Gastrocnemius medialis (tissue), 4 donors: ENCODE data around the gene HK2.

Source experiments
- POLR2A ChIP-seq, 2 donors: fragments of 450-650 bp; IDR thresholded peaks; one replicate each; pipeline ENCODE4 v1.6.1; 2017; ENCODE audit warnings: antibody characterized with exemption in 2 of 2, mild to moderate bottlenecking in 2 of 2, moderate library complexity in 2 of 2
- TF ChIP-seq, protein P1 (sequence below), 5 experiments: fragments of 450-650 bp in 3 of 5; fragments of 200-600 bp in 2 of 5; sonication (generic) in 2 of 5; IDR thresholded peaks in 4 of 5; conservative IDR thresholded peaks in 1 of 5; 1 replicate in 4 of 5; 2 replicates in 1 of 5; pipeline ENCODE4 v1.5.1; 2016 to 2019; ENCODE audit warnings: antibody characterized with exemption in 5 of 5, mild to moderate bottlenecking in 3 of 5, moderate library complexity in 3 of 5

DNA sequence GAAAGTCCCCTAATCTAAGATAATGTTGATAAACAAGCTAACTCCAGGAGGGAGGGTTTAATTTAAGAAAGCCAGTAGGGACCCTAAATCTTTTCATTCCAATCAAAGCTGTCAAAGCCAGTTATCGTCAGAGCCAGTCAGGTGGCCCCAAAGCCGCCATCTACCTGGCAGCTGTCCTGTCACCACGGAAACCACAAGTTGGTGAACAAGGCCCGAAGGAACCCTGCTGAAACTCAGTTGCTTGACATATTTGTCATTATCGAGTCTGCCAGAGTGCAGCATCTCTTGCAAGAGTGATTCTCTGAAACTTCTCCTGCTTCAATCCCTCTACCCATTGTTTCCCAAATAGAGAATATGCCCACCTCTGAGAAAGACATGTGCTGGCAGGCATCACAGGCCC lies 93.7 kb downstream of the HK2 start:
- TF ChIP-seq, protein P1, sequence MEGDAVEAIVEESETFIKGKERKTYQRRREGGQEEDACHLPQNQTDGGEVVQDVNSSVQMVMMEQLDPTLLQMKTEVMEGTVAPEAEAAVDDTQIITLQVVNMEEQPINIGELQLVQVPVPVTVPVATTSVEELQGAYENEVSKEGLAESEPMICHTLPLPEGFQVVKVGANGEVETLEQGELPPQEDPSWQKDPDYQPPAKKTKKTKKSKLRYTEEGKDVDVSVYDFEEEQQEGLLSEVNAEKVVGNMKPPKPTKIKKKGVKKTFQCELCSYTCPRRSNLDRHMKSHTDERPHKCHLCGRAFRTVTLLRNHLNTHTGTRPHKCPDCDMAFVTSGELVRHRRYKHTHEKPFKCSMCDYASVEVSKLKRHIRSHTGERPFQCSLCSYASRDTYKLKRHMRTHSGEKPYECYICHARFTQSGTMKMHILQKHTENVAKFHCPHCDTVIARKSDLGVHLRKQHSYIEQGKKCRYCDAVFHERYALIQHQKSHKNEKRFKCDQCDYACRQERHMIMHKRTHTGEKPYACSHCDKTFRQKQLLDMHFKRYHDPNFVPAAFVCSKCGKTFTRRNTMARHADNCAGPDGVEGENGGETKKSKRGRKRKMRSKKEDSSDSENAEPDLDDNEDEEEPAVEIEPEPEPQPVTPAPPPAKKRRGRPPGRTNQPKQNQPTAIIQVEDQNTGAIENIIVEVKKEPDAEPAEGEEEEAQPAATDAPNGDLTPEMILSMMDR (IDR thresholded peaks at IDR 0.05 in 4 of 5, conservative IDR thresholded peaks at IDR 0.05 in 1 of 5), result no peak
- TF ChIP-seq POLR2A (IDR thresholded peaks at IDR 0.05), result no peak
